Skeletal muscle cell (primary cell): ENCODE results near the gene TMEM115.

Source experiments
- DNase-seq: peaks from one replicate; pipeline ENCODE4 v3.0.0-alpha.2; 2010; ENCODE audit warnings: low read depth
- H3K4me3 ChIP-seq: 2 replicates; pipeline ENCODE4 v1.5.1; 2011; ENCODE audit warnings: low read depth, mild to moderate bottlenecking, control low read depth, low read length, moderate library complexity

TMEM115 gene

GRCh38 chr3:50355829-50356552, 3.3 kb downstream of the TMEM115 start:
- H3K4me3 ChIP-seq: peak overlapping the region; percentile 91

GRCh38 chr3:50354850-50355249, 4.5 kb downstream of the TMEM115 start:
- DNase-seq: no peak
- H3K4me3 ChIP-seq: no peak overlapping the region

More at GRCh38 chr3:50355829-50356552, 3.3 kb downstream of the TMEM115 start:
- no peak for DNase-seq

DNA sequence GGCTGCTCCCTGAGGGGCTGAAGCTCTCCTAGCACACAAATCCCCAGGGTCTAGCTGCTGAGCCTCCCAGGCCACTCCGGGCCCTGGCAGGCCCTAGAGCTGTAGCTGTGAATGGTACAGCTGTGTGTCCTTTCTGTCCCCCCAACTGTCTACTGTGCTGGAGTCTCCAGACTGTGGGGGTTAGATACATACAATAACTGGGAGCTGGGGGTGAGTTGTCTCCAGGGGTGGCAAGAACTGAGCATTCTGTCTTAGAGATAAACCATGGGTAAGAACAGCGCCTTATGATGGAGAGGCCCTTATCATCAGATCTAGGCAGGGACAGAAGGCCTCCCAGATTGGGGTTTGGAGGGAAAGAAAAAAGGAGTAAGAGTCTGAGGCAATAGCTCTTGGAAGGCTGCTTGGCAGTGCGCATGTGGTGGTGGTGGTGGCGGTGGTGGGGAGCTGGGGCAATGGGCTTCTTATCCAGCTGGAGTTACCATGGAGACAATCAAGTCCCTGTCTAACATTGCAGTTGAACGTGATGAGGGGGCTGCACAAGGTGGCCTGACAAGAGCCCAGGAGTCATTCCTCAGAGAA, 5.0 kb downstream of the TMEM115 start:
- no peak for DNase-seq
- no peak overlapping the region for H3K4me3 ChIP-seq

GRCh38 chr3:50353245-50354004, 5.9 kb downstream of the TMEM115 start:
- H3K4me3 ChIP-seq: no peak overlapping the region
- DNase-seq: no peak

GRCh38 chr3:50352781-50353180, 6.5 kb downstream of the TMEM115 start:
- H3K4me3 ChIP-seq: no peak overlapping the region
- no peak for DNase-seq

DNA sequence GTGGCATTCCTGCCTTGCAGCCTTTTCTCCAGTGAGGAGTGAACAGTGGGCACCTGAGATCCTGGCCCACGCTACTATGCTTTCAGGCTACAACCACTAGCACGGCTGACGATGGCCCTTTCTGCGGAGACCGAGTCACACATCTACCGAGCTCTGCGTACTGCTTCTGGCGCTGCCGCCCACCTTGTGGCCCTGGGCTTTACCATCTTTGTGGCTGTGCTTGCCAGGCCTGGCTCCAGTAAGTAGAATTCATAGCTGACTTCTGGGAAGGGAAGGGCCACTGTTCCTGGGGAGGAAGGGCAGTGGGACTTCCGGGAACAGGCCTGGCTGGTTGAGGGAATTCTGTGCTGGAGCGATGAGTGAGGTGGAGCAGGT, 8.0 kb downstream of the TMEM115 start:
- DNase-seq: no peak
- H3K4me3 ChIP-seq: peak overlapping the region; percentile 70

DNA sequence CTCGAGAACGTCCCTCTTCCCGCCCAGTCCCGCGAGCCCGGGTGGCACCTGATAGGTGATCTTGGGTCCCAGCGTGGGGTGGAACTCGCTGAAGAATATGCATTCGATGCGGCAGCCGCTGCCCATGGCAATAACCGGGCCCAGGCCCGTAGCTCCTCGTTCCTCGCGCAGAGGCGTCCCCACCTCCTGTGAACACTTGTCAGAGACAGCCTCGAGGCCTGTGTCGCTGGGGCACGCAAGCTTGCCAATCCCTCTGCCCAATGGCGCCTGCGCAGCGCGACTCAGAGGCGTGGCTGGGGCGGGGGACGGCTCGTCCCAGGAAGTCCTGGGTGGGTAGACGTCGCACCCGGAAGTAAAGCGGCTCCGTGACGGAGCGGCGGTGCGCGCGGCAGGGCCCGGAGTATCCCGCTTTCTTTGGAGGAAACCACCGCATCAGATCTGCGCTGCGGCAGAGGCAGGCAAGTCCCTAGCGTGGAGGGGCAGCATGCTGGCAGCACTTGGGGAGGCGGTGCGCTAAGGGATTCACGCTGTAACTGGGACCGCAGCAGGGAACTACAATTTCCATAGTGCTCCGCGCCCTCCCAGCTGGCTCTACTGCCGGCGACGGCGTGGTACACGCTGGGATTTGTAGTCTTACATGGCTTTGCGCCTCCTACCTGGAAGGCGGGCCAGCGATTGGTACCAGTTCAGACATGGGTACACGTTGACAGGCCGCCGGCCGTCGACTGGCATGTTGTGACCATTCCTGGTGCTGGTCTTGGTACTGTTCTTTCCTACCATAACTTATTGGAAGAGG, 8.6 kb downstream of the TMEM115 start, which contains the start of the genes CYB561D2 and NPRL2:
Gene CYB561D2 (plus strand): TSS at position 336 of the 796 bp plus-strand sequence. CDS start 572 bp downstream, outside the sequence.
Gene NPRL2 (minus strand): TSS at position 249 of the 796 bp plus-strand sequence. CDS start 123 bp downstream, at position 126.
- peak; percentile 75 for DNase-seq
- H3K4me3 ChIP-seq: peak within 1 kb of the TSS; percentile 70

DNA sequence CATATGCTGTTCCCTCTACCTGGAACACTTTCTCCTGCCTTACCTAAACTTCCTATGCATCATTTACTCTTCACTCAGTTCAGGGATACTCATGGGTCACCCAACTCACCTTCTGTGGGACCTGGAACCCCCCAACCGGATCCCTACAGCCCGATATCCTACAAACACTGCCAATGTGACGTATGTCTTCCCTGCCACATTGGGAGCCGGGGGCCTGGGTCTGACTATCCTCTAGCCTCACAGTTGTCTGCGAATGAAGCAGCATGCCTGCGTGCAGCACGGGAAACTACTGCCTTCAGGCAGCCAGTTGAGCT, 9.2 kb downstream of the TMEM115 start:
- H3K4me3 ChIP-seq: peak overlapping the region; percentile 70
- no peak for DNase-seq

DNA sequence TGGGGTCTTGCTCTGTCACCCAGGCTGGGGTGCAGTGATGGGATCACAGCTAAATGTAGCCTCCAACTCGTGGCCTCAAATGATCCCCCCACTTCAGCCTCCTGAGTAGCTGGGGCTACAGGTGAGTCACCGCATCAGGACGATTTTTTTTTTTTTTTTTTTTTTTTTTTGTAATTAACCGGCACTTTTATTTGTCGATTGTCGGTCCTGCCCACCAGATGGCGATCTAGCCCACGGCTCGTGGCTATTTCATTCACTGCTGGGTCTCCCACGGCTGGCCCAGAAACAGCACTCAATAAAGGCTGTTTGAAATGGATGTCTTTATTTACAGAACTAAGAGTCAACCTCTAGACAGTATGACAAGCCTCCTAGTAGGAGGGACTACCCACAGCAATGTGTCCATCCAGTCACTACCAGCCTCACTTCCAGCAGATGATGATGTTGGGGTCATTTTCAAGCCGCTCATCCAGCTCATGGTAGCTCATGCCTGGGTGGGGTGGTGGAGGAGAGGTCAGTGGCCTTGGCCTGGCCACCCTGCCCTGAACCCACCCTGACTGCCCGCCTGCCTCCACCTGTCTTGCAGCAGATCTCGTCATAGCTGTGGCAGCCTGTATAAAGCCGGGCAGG, 12.0 kb downstream of the TMEM115 start:
- no peak for DNase-seq
- H3K4me3 ChIP-seq: no peak overlapping the region

DNA sequence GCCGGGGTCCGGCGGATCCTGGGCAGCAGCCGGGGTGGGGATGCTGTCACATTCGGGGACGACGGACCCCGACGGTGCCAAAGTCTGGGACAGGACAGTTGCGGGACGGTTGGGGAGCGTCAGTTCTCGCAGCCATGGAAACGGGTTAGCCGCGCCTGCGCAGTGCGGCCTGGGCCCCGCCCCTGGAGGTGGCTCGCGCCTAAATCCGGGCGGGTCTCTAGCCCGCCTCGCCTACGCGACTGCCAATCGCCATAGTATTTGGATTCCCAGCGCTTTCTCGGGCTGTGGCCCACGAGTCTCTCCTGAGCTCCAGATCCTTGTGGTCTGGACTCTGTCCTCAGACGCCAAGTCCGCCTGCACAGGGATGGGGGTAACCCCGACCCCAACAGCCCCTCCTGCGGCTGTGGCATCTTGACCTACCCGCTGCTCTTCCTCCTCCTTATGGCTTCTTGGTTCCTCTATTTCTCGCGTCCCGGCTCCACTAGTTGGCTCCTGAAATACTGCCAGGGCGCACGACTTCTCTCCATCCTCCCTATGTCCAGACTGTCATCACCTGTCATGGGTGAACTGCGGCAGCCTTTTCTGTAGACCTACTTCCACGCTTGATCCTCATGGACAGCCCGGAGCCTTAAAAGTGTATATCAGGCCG, 13.6 kb downstream of the TMEM115 start, which contains the start of gene ZMYND10:
Gene ZMYND10 (minus strand): TSS at position 147 of the 649 bp plus-strand sequence. CDS start 153 bp downstream, outside the sequence.
- peak within 1 kb of the TSS; percentile 55 for H3K4me3 ChIP-seq
- DNase-seq: no peak

GRCh38 chr3:50345008-50345407, 14.3 kb downstream of the TMEM115 start:
- H3K4me3 ChIP-seq: peak overlapping the region; percentile 55
- no peak for DNase-seq

GRCh38 chr3:50342813-50343633, 16.3 kb downstream of the TMEM115 start:
- DNase-seq: no peak
- H3K4me3 ChIP-seq: no peak overlapping the region

DNA sequence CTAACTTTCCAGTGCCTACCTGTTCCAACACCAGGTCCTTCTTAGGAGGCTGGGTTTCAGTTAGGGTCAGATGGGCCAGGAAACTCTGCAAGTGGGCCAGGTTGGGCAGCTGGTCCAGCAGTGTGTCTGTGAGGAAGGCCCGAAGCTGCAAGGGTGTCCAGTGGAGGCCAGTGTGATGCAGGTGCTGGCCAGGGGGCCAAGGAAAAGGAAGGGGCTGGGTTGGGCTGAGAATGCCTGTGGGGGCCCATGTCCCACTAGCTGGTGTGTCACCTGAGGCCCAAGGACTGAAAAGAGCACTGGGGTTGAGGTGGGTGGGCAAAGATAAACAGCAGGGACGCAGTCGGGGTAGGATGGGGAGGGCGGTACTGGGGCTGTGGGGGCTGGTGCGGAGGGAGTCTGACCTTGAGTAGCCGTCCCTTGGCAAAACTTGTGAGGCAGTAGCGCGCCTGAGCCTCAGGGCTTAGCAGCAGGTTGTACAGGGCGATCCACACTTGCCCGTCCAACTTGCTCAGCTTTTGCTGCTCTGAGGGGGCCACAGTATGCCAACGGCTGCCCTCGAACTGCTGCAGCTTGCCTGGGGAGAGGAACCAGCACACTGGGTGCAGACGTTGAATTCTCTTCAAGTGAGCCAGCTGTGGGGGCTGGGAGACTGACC, 17.2 kb downstream of the TMEM115 start:
- no peak overlapping the region for H3K4me3 ChIP-seq
- DNase-seq: no peak

DNA sequence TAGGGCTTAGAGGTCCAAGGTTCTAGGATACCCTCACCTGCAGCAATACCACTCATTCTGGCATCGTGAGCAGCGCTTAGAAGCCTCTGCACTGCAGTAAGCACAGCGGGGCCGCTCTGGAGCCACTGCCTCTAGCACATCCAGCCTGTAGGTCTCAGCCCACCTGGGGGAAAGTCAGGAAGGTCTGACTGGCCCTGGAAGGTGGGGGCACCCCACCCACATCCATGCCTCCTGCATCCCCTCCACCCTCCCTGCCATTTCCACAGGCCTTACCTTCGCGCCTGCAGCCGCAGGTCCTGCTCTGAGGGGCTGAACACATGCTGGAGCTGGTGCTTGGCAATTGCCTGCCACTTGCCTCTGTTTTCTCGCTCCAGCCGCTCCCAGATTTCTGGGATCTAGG, 17.8 kb downstream of the TMEM115 start:
- H3K4me3 ChIP-seq: peak overlapping the region; percentile 55
- no peak for DNase-seq

DNA sequence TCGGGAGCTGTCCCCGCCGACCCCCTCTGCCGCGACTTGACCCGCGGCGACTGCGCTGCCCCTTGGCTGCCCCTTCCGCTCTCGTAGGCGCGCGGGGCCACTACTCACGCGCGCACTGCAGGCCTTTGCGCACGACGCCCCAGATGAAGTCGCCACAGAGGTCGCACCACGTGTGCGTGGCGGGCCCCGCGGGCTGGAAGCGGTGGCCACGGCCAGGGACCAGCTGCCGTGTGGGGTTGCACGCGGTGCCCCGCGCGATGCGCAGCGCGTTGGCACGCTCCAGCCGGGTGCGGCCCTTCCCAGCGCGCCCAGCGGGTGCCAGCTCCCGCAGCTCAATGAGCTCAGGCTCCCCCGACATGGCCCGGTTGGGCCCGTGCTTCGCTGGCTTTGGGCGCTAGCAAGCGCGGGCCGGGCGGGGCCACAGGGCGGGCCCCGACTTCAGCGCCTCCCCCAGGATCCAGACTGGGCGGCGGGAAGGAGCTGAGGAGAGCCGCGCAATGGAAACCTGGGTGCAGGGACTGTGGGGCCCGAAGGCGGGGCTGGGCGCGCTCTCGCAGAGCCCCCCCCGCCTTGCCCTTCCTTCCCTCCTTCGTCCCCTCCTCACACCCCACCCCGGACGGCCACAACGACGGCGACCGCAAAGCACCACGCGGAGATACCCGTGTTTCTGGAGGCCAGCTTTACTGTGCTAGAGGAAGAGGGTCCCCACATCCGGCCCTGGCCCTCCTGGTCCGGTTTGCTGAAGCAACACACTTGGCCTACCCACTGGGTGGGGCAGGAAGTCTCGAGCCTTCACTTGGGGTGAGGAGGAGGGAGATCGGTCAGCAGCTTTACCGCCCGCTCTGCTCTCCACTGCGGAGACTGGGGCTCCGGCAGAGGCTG, 18.6 kb downstream of the TMEM115 start, which contains the start of gene RASSF1:
Gene RASSF1 (minus strand): TSS at position 389 of the 882 bp plus-strand sequence. CDS start 31 bp downstream, at position 358.
- DNase-seq: no peak
- peak within 1 kb of the TSS; percentile 55 for H3K4me3 ChIP-seq

- no peak for DNase-seq
- peak overlapping the region; percentile 55 for H3K4me3 ChIP-seq
Observed at GRCh38 chr3:50340147-50340447, 19.2 kb downstream of the TMEM115 start.
